ENCODE measurements around the gene CCDC102A.

Gene CCDC102A

DNA sequence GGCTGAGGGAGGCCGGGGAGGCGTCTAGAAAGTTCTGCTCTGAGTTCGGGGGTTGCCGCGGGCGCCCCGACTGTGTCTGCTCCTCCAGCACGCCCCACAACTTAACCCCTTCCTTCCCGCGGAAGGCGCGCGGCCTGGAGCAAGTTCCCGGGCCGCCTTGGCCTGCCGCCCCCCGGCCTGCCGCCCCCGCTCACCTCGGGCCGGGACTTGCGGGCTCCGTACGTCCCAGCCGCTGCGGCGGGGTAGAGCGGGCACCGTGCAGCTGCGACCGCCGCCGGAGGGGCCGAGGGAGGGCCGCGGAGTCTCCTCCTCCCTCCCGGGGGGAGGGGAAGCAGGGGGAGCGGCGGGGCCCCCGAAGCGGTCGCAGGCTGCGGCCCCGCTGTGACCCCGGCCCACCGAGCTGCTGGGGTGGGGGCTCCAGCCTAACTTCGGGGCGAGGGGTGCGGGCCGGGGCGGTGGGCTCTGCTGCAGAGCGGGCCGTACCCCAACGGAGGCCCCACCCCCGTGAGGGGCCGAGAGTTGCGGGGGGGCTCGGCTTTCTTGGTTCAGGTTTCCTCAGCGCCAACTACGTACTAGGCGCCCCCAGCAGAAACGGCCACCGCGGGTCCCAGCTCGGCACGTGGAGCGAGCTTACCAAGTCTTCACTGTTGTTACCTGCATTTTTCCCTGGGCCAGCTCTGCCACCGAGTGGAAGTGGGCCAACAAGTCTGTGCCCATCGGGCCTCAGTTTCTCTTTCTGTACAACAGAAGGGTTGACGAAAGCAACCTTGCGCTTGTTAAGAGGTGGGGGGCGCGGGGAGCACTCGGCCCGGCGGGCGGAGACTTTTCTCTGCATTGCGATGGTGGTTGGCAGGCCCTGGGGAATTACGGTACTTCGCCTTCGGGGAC lies at the start of gene CCDC102A:
CCDC102A (minus strand) TSS at position 266 of the 888 bp plus-strand sequence. CDS start 7,394 bp downstream, outside the sequence.
- H3K9me3 ChIP-seq (ENCODE audit: control insufficient read depth in 2 of 2, low read length in 2 of 2): no peaks in the 10 kb centered on the region
- H3K36me3 ChIP-seq (ENCODE audit: control insufficient read depth in 2 of 2, insufficient read depth in 2 of 2, low read length in 2 of 2): no peaks in the 10 kb centered on the region
- peak within 1 kb of the TSS; percentile 73 to 80 for H3K4me3 ChIP-seq (ENCODE audit: low read length in 2 of 2)
- peak within 1 kb of the TSS; percentile 71 to 72 for H3K9ac ChIP-seq (ENCODE audit: low read depth in 1 of 2, low read length in 2 of 2)
- H3K27ac ChIP-seq (ENCODE audit: low read depth in 2 of 2, low read length in 2 of 2): peak within 1 kb of the TSS; percentile 68 to 85
- H3K27me3 ChIP-seq (ENCODE audit: control insufficient read depth in 2 of 2, insufficient read depth in 2 of 2, low read length in 2 of 2): no peaks in the 10 kb centered on the region
- H3K4me1 ChIP-seq (ENCODE audit: control insufficient read depth in 2 of 2, insufficient read depth in 2 of 2, low read length in 2 of 2): peaks cover 18 to 28% of the 10 kb centered on the region in 2 donors

DNA sequence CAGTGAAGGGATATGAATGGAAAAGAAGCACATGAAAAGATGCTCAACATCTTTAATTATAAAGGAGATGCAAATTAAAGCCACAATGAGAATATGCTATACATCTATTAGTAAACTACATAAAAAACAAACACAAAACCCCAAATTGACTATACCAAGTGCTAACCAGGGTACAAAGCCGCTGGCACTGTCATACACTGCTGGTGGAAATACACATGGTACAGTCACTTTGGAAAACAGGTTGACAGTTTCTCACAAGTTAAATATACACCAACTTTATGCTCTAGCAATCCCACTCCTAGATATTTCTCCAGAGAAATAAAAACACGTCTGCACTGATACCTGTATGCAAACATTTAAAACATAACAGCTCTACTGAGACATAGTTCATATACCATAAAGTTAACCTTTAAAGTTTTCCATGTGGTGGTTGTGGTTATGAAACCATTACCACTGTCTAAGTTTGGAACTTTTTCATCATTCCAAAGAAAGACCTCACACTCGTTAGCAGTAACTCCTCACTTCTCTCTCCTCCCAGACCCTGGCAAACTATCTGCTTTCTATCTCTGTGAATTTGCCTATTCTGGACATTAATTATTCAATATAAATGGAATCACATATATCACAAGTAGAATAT lies 48.8 kb upstream of the CCDC102A start:
- Histone ChIP-seq H3K4me1 (ENCODE audit: control insufficient read depth in 2 of 2, insufficient read depth in 2 of 2, low read length in 2 of 2) (no peaks in the 10 kb centered on the region), H3K27ac (ENCODE audit: low read depth in 2 of 2, low read length in 2 of 2) (no peak overlapping the region), H3K27me3 (ENCODE audit: control insufficient read depth in 2 of 2, insufficient read depth in 2 of 2, low read length in 2 of 2) (no peaks in the 10 kb centered on the region), H3K4me3 (ENCODE audit: low read length in 2 of 2) (no peak overlapping the region), H3K9me3 (ENCODE audit: control insufficient read depth in 2 of 2, low read length in 2 of 2) (no peaks in the 10 kb centered on the region), H3K9ac (ENCODE audit: low read depth in 1 of 2, low read length in 2 of 2) (no peak overlapping the region), H3K36me3 (ENCODE audit: control insufficient read depth in 2 of 2, insufficient read depth in 2 of 2, low read length in 2 of 2) (no peaks in the 10 kb centered on the region)

DNA sequence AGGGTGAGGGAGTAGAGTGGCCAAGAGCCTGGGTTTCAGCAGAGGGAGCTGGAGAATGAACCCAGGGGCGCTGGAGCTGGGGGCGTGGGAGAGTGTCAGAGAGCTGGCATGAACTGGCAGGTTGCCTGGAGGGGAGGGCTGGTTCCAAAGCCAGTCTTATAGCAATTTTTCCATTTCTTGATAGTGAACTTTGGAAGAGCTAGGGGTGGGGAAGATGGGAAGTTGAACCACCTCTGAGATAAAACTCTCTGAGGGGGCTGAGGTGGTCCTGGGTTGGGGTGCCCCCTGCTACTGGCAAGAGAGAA lies 42.9 kb upstream of the CCDC102A start:
- H3K4me3 ChIP-seq (ENCODE audit: low read length in 2 of 2): no peak overlapping the region
- H3K27me3 ChIP-seq (ENCODE audit: control insufficient read depth in 2 of 2, insufficient read depth in 2 of 2, low read length in 2 of 2): no peaks in the 10 kb centered on the region
- H3K9me3 ChIP-seq (ENCODE audit: control insufficient read depth in 2 of 2, low read length in 2 of 2): no peaks in the 10 kb centered on the region
- H3K4me1 ChIP-seq (ENCODE audit: control insufficient read depth in 2 of 2, insufficient read depth in 2 of 2, low read length in 2 of 2): no peaks in the 10 kb centered on the region
- no peaks in the 10 kb centered on the region for H3K36me3 ChIP-seq (ENCODE audit: control insufficient read depth in 2 of 2, insufficient read depth in 2 of 2, low read length in 2 of 2)
- H3K9ac ChIP-seq (ENCODE audit: low read depth in 1 of 2, low read length in 2 of 2): no peak overlapping the region
- no peak overlapping the region for H3K27ac ChIP-seq (ENCODE audit: low read depth in 2 of 2, low read length in 2 of 2)

DNA sequence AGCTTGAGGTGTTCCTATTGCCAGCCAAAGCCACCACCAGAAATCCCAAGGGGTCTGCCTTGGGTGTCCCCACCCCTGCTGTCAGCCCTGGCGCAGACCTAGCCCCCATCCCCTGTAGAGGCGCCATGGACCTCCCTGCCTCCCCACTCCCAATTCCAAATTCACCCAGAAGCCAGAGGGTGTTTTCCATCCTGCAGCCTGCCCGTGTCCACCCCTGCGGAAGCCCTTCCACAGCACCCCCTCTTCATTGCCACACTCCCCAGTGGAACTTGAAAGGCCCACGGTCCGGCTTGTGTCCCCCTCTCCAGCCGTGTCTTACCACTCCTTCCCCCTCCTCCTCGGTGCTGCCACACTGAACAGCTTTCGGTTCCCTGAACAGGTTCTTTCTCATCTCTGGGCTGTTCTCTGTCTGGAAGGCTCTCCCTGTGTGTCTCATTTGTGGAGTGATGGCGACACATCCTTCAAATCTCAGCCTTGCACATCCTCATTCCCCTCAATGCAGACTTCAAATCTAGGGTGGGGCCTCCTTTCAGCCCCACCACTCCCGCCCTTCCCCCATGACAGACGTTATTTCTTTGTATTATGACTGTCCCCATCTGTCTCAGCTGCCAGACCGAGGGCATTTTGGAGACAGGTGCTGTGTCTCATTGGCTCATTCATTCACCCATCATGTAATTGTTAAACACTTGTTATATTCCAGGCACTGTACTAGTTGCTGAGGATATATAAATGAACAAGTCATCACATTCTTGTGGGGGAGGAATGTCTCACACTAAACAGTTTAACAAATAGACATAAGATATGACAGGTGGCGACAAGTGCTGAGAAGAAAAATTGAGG lies 42.4 kb upstream of the CCDC102A start:
- Histone ChIP-seq H3K27ac (ENCODE audit: low read depth in 2 of 2, low read length in 2 of 2) (no peak overlapping the region), H3K27me3 (ENCODE audit: control insufficient read depth in 2 of 2, insufficient read depth in 2 of 2, low read length in 2 of 2) (no peaks in the 10 kb centered on the region), H3K36me3 (ENCODE audit: control insufficient read depth in 2 of 2, insufficient read depth in 2 of 2, low read length in 2 of 2) (no peaks in the 10 kb centered on the region), H3K9me3 (ENCODE audit: control insufficient read depth in 2 of 2, low read length in 2 of 2) (no peaks in the 10 kb centered on the region), H3K4me1 (ENCODE audit: control insufficient read depth in 2 of 2, insufficient read depth in 2 of 2, low read length in 2 of 2) (no peaks in the 10 kb centered on the region), H3K4me3 (ENCODE audit: low read length in 2 of 2) (no peak overlapping the region), H3K9ac (ENCODE audit: low read depth in 1 of 2, low read length in 2 of 2) (no peak overlapping the region)

DNA sequence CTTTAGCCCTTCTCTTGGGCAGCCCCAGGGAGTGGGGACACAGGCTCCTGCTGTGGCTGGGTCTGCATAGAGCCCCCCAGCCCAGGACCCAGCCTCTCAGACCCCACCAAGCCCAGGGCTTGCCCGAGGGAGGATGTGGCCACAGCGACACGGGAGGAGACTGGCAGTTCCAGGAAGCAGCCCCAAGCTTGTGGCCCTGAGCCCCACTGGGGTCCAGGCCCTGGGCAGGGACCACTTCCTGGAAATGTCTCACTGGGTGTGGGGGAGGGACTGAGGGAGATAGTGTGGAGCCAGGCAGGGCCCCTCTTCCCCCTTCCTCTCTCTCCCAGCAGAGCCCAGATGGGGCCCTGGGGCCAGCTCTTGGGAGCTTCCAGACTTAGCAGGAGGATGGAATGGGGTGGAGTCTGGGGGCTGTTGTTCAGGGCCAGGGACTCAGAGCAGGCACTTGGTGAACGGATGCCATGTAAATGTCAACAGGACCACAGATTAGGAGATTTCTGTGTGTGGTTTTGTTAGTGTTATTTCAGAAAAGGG lies 41.4 kb upstream of the CCDC102A start:
- H3K4me3 ChIP-seq (ENCODE audit: low read length in 2 of 2): no peak overlapping the region
- H3K27ac ChIP-seq (ENCODE audit: low read depth in 2 of 2, low read length in 2 of 2): no peak overlapping the region
- H3K4me1 ChIP-seq (ENCODE audit: control insufficient read depth in 2 of 2, insufficient read depth in 2 of 2, low read length in 2 of 2): no peaks in the 10 kb centered on the region
- no peaks in the 10 kb centered on the region for H3K36me3 ChIP-seq (ENCODE audit: control insufficient read depth in 2 of 2, insufficient read depth in 2 of 2, low read length in 2 of 2)
- no peak overlapping the region for H3K9ac ChIP-seq (ENCODE audit: low read depth in 1 of 2, low read length in 2 of 2)
- no peaks in the 10 kb centered on the region for H3K9me3 ChIP-seq (ENCODE audit: control insufficient read depth in 2 of 2, low read length in 2 of 2)
- H3K27me3 ChIP-seq (ENCODE audit: control insufficient read depth in 2 of 2, insufficient read depth in 2 of 2, low read length in 2 of 2): no peaks in the 10 kb centered on the region

DNA sequence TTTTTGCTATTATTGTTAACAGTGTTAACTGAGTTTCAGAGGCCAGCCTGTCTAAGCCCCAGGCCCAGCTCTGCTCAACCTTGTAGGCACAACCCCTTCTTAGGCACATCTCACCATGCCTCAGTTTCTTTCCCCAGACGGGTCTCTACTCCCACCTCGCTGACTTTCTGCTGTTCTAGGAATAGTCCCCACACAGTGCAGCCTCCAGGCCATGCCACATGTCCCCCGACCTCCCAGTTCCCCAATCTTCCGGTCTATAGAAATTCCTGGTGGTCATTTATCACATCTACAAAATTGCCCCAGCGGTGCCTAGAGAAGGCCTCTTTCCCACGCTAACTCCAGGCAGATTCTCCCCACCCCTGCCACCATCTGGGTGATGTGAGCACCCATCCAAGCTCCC lies 40.8 kb upstream of the CCDC102A start:
- no peak overlapping the region for H3K27ac ChIP-seq (ENCODE audit: low read depth in 2 of 2, low read length in 2 of 2)
- no peaks in the 10 kb centered on the region for H3K4me1 ChIP-seq (ENCODE audit: control insufficient read depth in 2 of 2, insufficient read depth in 2 of 2, low read length in 2 of 2)
- no peak overlapping the region for H3K9ac ChIP-seq (ENCODE audit: low read depth in 1 of 2, low read length in 2 of 2)
- no peaks in the 10 kb centered on the region for H3K27me3 ChIP-seq (ENCODE audit: control insufficient read depth in 2 of 2, insufficient read depth in 2 of 2, low read length in 2 of 2)
- H3K36me3 ChIP-seq (ENCODE audit: control insufficient read depth in 2 of 2, insufficient read depth in 2 of 2, low read length in 2 of 2): no peaks in the 10 kb centered on the region
- no peak overlapping the region for H3K4me3 ChIP-seq (ENCODE audit: low read length in 2 of 2)
- no peaks in the 10 kb centered on the region for H3K9me3 ChIP-seq (ENCODE audit: control insufficient read depth in 2 of 2, low read length in 2 of 2)

DNA sequence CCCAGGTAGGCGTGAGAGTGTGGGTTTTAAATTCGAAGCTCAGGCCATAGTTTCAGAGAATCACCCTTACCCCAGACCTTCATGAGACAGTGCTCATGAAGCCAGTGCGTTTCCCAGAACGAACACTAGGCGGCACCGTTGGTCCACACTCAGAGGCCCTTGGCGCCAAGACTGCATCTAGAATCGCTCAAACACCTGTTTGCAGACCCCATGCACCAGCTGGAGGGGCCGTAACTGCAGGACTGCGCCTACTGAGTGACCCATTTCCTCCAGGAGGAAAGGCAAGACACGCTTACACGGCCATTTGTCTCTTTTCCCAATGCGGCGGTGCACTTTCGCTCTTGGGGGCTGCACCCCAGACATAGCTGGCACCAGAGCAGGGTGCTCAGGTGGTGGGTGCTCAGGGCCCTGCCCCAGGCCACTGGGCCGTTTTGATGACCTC lies 40.1 kb upstream of the CCDC102A start:
- H3K4me3 ChIP-seq (ENCODE audit: low read length in 2 of 2): no peak overlapping the region
- no peaks in the 10 kb centered on the region for H3K36me3 ChIP-seq (ENCODE audit: control insufficient read depth in 2 of 2, insufficient read depth in 2 of 2, low read length in 2 of 2)
- no peak overlapping the region for H3K9ac ChIP-seq (ENCODE audit: low read depth in 1 of 2, low read length in 2 of 2)
- no peaks in the 10 kb centered on the region for H3K9me3 ChIP-seq (ENCODE audit: control insufficient read depth in 2 of 2, low read length in 2 of 2)
- H3K27ac ChIP-seq (ENCODE audit: low read depth in 2 of 2, low read length in 2 of 2): no peak overlapping the region
- no peaks in the 10 kb centered on the region for H3K27me3 ChIP-seq (ENCODE audit: control insufficient read depth in 2 of 2, insufficient read depth in 2 of 2, low read length in 2 of 2)
- H3K4me1 ChIP-seq (ENCODE audit: control insufficient read depth in 2 of 2, insufficient read depth in 2 of 2, low read length in 2 of 2): no peaks in the 10 kb centered on the region

DNA sequence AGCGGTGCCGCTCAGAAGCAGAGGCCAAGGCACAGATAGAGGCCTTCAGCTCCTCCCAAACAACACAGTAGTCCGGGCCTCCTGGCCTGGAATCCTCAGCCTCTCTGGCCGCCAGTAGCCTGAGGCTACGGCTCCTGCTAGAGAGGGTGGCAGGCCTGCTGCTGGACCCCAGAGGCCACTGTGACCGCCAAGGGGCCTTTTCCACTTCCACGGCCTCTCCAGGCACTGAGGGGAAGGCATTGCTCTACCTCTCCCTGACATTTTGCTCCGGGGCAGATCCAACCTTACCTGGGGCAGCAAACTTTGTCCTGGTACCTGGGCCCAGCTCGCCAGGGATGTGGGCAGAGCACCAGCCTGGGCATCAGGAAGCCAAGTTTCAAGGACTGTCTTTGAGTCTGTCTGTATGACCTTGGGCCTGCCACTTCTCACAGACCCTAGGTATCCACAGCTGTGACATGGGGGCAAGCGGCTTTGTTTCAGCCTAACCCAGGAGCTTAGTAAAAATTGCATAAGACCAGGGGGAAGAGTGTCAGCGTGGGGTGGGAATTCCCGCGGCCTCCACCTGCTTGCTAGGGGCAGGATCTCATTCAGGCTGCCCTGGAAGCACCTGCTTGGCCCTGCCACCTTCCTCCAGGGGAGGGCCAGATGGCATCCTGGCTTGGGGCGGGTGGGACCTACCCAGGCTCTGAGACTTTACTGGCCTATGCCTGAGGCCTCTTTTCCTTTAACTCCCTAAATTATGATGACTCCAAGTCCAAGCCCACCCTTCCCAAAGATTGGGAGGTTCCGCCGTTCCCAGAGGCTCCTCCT lies 39.3 kb upstream of the CCDC102A start:
- no peaks in the 10 kb centered on the region for H3K9me3 ChIP-seq (ENCODE audit: control insufficient read depth in 2 of 2, low read length in 2 of 2)
- H3K36me3 ChIP-seq (ENCODE audit: control insufficient read depth in 2 of 2, insufficient read depth in 2 of 2, low read length in 2 of 2): peaks cover 0 to under 1% of the 10 kb centered on the region in 2 donors
- H3K27ac ChIP-seq (ENCODE audit: low read depth in 2 of 2, low read length in 2 of 2): no peak overlapping the region
- H3K4me1 ChIP-seq (ENCODE audit: control insufficient read depth in 2 of 2, insufficient read depth in 2 of 2, low read length in 2 of 2): no peaks in the 10 kb centered on the region
- no peak overlapping the region for H3K4me3 ChIP-seq (ENCODE audit: low read length in 2 of 2)
- no peak overlapping the region for H3K9ac ChIP-seq (ENCODE audit: low read depth in 1 of 2, low read length in 2 of 2)
- H3K27me3 ChIP-seq (ENCODE audit: control insufficient read depth in 2 of 2, insufficient read depth in 2 of 2, low read length in 2 of 2): no peaks in the 10 kb centered on the region

DNA sequence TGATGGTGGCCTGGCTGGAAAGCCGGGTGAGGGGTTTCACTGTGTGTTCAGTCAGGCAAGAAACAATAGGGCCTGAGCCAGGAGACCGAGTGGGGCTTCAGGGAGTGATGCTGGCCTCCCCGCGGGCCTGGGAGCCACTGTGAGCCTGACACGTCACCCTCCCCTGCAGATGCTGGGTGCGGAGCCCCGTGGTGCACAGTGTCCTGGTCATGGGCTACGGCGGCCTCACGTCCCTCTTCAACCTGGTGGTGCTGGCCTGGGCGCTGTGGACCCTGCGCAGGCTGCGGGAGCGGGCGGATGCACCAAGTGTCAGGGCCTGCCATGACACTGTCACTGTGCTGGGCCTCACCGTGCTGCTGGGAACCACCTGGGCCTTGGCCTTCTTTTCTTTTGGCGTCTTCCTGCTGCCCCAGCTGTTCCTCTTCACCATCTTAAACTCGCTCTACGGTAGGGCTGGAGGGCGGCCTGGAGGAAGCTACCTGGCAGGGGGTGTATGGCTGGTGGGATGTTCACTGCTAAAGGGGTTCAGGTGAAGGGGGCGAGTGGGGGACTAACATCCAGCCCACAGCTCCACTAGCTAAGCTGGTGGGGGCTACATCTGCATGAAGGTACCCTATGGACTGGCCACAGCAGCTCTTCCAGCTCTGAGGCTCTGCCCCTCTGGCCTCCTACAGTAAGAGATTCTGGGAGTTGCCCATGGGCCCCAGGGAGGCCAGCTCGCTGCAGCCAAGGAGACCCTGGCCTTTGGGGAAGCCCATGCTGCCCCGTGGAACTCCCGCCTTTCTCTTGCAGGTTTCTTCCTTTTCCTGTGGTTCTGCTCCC lies 38.5 kb upstream of the CCDC102A start:
- no peak overlapping the region for H3K9ac ChIP-seq (ENCODE audit: low read depth in 1 of 2, low read length in 2 of 2)
- H3K27me3 ChIP-seq (ENCODE audit: control insufficient read depth in 2 of 2, insufficient read depth in 2 of 2, low read length in 2 of 2): no peaks in the 10 kb centered on the region
- H3K4me3 ChIP-seq (ENCODE audit: low read length in 2 of 2): no peak overlapping the region
- H3K36me3 ChIP-seq (ENCODE audit: control insufficient read depth in 2 of 2, insufficient read depth in 2 of 2, low read length in 2 of 2): peaks cover 0 to 2% of the 10 kb centered on the region in 2 donors
- no peak overlapping the region for H3K27ac ChIP-seq (ENCODE audit: low read depth in 2 of 2, low read length in 2 of 2)
- no peaks in the 10 kb centered on the region for H3K4me1 ChIP-seq (ENCODE audit: control insufficient read depth in 2 of 2, insufficient read depth in 2 of 2, low read length in 2 of 2)
- no peaks in the 10 kb centered on the region for H3K9me3 ChIP-seq (ENCODE audit: control insufficient read depth in 2 of 2, low read length in 2 of 2)
